Suprapubic skin (tissue), 4 donors: Measurements from ENCODE around the gene OR8B8. TPM values are rescaled to one million over a fixed set of nuclear protein-coding genes. Genes with fewer than 3 reads are reported as not detected.

ENCODE experiments used
- DNase-seq, 2 donors: peaks; one replicate each; pipeline ENCODE4 v3.0.0-alpha.2; 2019; ENCODE audit warnings: low spot score in 2 of 2
- H3K27ac ChIP-seq: fragments of 200-600 bp; sonication (generic); one replicate; pipeline ENCODE4 v1.5.1; 2019
- H3K27me3 ChIP-seq: fragments of 200-600 bp; sonication (generic); one replicate; pipeline ENCODE4 v1.5.1; 2019
- H3K36me3 ChIP-seq: fragments of 200-600 bp; sonication (generic); one replicate; pipeline ENCODE4 v1.5.1; 2019
- H3K4me1 ChIP-seq: fragments of 200-600 bp; sonication (generic); one replicate; pipeline ENCODE4 v1.5.1; 2019
- H3K4me3 ChIP-seq: fragments of 200-600 bp; sonication (generic); one replicate; pipeline ENCODE4 v1.5.1; 2019; ENCODE audit warnings: mild to moderate bottlenecking
- H3K9me3 ChIP-seq: fragments of 200-600 bp; sonication (generic); one replicate; pipeline ENCODE4 v1.5.1; 2019
- CTCF ChIP-seq, 2 donors: fragments of 200-600 bp in 1 of 2; fragments of 450-650 bp in 1 of 2; sonication (generic) in 1 of 2; IDR thresholded peaks; one replicate each; pipeline ENCODE4 v1.5.1; 2016 to 2019; ENCODE audit warnings: antibody characterized with exemption in 2 of 2, mild to moderate bottlenecking in 1 of 2, moderate library complexity in 1 of 2
- EP300 ChIP-seq: sonication (generic); formaldehyde crosslinking; IDR thresholded peaks from one replicate; pipeline ENCODE4 v1.6.1; 2017; ENCODE audit warnings: antibody characterized with exemption
- POLR2A ChIP-seq, 2 donors: fragments of 450-650 bp; IDR thresholded peaks; one replicate each; pipeline ENCODE4 v1.6.1; 2017; ENCODE audit warnings: antibody characterized with exemption in 2 of 2, mild to moderate bottlenecking in 2 of 2, moderate library complexity in 2 of 2
- POLR2AphosphoS5 ChIP-seq, 3 donors: sonication (generic); formaldehyde crosslinking; IDR thresholded peaks; one replicate each; pipeline ENCODE4 v1.6.1; 2017; ENCODE audit warnings: antibody characterized with exemption in 3 of 3
- WGBS: methylation state at CpG from one replicate; pipeline ENCODE4 v1.1.5; 2018; 5-methylcytosine and 5-hydroxymethylcytosine counted together
- total RNA-seq, 4 donors: library from RNA; depleted of rRNA; stranded (reverse); fragments of >200 nt; gene quantifications; one replicate each; pipeline ENCODE4 v1.1.0, GENCODE V29; 2016

The OR8B8 gene
- total RNA-seq, 4 donors from 2014 or later: not detected

DNA sequence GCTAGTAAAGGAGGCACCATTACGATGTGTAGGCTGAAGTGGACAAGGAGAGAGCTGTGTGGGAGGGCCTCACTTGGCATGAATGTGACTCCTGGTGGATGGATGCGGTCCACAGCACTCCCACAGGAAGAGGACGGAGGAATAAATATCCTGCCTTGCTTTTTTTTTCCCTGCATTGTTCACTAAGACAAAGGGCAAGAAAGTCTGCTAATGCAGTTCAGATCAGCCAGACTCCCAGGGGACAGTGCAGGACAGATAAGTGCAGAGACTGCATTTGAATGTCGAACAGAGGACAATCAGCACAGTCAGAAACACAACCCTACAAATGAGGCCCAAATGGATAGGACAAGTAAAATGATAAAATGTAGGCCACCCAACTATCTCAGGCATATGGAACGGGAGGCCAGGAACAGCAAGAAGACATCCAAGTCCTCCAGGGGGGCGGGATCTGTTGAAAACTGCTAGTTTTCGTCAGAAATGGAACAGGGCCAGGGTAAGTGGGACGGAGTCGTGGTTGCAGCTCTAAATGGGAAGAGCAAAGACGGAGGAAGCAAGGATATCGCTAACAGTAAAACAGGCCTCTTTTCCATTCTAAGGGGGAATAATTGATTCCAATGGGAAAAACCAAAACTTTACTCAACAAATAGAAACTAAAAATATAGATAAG, 25.2 kb upstream of the OR8B8 start:
- Histone ChIP-seq H3K36me3 (no peaks in the 10 kb centered on the region), H3K4me1 (no peaks in the 10 kb centered on the region), H3K27ac (no peak overlapping the region), H3K27me3 (no peaks in the 10 kb centered on the region), H3K4me3 (no peak overlapping the region), H3K9me3 (no peaks in the 10 kb centered on the region)
- 69% methylated on average over 11 of the region's 11 CpGs for WGBS
- DNase-seq: no peak
- no peak for TF ChIP-seq CTCF (IDR thresholded peaks at IDR 0.05)
- TF ChIP-seq EP300: no peak
- TF ChIP-seq POLR2A (IDR thresholded peaks at IDR 0.05): no peak

DNA sequence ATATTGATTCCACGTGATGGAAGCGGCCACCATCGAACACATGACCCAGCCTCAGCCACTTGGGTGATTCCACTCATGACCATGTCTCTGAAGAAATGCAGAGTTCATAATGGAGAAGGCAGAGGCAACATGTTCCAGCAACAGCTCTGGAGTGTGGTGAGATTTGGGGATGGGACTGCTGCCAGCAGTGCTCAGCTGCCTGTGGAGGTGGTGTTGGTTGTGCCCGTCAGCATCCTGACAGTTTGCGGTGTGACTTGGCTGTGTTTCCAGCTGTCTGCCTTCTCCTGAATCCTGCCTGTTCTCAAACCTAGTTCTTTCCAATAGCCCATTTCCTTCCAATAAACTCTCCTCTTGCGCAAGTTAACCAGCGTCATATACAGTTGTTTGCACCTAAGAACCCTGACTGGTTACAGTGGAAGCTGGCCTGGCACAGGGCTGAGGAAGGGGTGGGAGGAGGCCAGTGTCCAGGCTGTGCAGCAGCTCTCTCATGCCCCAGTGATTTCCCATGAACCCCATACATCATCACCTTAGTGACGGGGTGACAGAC, 22.0 kb upstream of the OR8B8 start:
- Histone ChIP-seq H3K27me3 (no peaks in the 10 kb centered on the region), H3K9me3 (no peaks in the 10 kb centered on the region), H3K27ac (no peak overlapping the region), H3K4me3 (no peak overlapping the region), H3K36me3 (no peaks in the 10 kb centered on the region), H3K4me1 (no peaks in the 10 kb centered on the region)
- 81% methylated on average over 8 of the region's 8 CpGs for WGBS
- no peak for TF ChIP-seq CTCF (IDR thresholded peaks at IDR 0.05)
- no peak for TF ChIP-seq POLR2AphosphoS5 (IDR thresholded peaks at IDR 0.05)
- TF ChIP-seq POLR2A (IDR thresholded peaks at IDR 0.05): no peak
- no peak for TF ChIP-seq EP300
- DNase-seq: no peak

DNA sequence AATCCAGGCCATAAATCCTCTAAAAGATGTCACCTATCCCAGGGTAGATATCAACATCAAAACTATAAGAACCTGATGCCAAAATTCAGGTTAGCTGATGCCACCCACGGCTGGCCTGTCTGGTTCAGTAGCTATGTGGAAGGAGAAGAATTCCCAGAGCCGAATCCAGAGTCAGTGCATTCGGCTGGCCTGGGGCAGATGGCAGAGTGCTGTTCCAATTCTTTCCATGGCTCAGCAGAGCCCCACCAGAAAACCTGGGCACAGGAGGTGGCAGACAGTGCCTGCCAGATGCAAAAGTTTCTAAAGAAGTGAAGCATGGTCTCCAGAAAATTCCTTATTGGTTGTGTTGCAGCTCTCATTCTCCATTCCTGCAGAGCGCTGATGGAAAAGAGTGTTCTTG, 19.9 kb upstream of the OR8B8 start:
- no peak for TF ChIP-seq POLR2A (IDR thresholded peaks at IDR 0.05)
- TF ChIP-seq EP300: no peak
- TF ChIP-seq POLR2AphosphoS5 (IDR thresholded peaks at IDR 0.05): no peak
- TF ChIP-seq CTCF (IDR thresholded peaks at IDR 0.05): no peak
- no peak for DNase-seq
- WGBS: 75% methylated on average over 4 of the region's 4 CpGs
- H3K4me3 ChIP-seq: no peak overlapping the region
- no peaks in the 10 kb centered on the region for H3K36me3 ChIP-seq
- H3K9me3 ChIP-seq: no peaks in the 10 kb centered on the region
- no peaks in the 10 kb centered on the region for H3K27me3 ChIP-seq
- H3K27ac ChIP-seq: no peak overlapping the region
- no peaks in the 10 kb centered on the region for H3K4me1 ChIP-seq

DNA sequence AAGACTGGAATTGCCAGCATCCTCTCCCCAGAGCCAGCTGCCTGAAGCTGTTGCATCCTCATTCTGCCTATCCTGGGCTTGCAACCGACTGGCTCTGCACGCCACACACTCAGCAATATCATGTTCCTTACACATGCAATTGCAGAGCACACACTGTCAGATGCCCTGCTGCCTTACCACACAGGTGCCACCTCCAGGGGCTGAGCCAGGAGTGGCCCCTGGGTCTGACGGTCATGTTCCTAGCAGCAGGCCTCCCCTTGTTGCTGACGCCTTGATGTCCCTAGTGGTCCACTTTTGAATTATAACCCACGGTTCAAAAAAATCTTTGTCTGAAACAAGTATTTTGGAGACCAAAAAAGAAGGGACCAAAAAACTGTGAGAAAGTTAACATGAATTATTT, 18.5 kb upstream of the OR8B8 start:
- Histone ChIP-seq H3K27me3 (no peaks in the 10 kb centered on the region), H3K9me3 (no peaks in the 10 kb centered on the region), H3K4me3 (no peak overlapping the region), H3K4me1 (no peaks in the 10 kb centered on the region), H3K27ac (no peak overlapping the region), H3K36me3 (no peaks in the 10 kb centered on the region)
- WGBS: 78% methylated on average over 5 of the region's 5 CpGs
- TF ChIP-seq POLR2AphosphoS5 (IDR thresholded peaks at IDR 0.05): no peak
- no peak for TF ChIP-seq CTCF (IDR thresholded peaks at IDR 0.05)
- no peak for TF ChIP-seq EP300
- no peak for TF ChIP-seq POLR2A (IDR thresholded peaks at IDR 0.05)
- no peak for DNase-seq

DNA sequence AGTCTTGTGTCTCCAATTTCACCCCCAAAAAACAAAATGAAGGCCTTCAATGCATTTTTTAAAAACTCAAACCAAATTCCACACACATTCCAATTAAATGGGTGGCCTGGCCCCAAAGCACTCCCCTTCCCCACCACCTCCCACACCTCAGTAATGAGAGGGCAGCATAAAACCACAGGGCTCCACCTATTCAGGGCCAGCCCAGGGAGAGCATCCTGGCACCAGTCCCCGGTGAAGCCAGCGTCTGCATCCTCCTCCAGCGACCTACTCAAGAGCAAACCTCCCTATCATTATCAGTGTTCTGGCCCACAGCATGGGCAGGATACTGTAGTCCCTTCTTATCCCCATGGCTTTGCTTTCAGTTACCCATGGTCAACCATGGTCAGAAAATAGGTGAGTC, 17.8 kb upstream of the OR8B8 start:
- 73% methylated on average over 3 of the region's 3 CpGs for WGBS
- Histone ChIP-seq H3K4me3 (no peak overlapping the region), H3K36me3 (no peaks in the 10 kb centered on the region), H3K4me1 (no peaks in the 10 kb centered on the region), H3K27me3 (no peaks in the 10 kb centered on the region), H3K27ac (no peak overlapping the region), H3K9me3 (no peaks in the 10 kb centered on the region)
- no peak for TF ChIP-seq EP300
- no peak for TF ChIP-seq POLR2AphosphoS5 (IDR thresholded peaks at IDR 0.05)
- TF ChIP-seq POLR2A (IDR thresholded peaks at IDR 0.05): no peak
- no peak for TF ChIP-seq CTCF (IDR thresholded peaks at IDR 0.05)
- no peak for DNase-seq
